ENCODE measurements around the gene PLCG2. TPM values are rescaled to one million over a fixed set of nuclear protein-coding genes. Genes with fewer than 3 reads are reported as not detected.
"Not testable (repeated sequence)": the region's sequence is repeated elsewhere in the genome, so short reads cannot be mapped to it uniquely, and the experiment has no call there.

Gene PLCG2
- total RNA-seq, 2 donors from 2014 or later, result 6.6 to 11.0 TPM

DNA sequence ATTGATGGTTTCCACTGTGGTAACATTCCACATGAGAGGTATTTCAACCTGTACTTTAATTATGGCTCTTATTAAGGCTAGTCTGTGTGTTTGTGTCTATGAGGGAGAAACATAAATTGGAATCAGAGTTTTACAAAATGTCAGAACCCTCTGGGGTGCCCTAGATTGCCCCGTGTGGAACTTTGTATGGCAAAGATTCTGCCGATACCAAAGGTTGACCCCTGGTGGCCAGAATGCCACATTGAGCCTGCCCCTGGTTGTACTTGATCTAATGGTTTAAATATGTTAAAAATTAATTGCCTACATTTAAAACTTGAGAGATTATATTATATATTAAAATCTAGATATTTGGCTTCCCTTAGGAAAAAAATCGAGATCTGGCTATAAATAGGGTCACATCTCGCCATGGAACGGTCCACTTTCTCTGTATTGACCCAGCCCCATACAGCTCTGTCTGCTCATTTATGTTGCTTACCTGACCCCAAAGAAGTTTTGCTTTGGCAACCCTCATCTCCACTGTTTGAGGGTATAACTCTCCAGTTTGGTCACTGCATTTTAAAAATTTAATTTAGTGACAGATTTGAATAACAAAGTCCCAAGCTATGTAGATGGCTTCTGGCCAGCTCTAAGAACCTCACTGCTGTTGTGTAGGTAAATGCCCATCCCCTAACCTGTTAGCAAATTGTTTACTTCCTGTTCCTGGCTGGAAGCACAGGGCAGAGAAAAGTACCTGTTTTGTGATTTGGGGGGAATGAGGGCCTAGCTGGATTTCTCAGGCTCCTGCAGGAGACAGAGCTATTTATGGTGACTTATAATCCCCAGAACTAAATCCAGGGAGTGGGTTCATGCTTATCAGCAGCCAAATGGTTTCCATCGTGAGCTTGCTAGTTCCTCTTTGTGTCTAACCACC is 95.0 kb downstream of the PLCG2 start:
- Mint-ChIP-seq H3K36me3 (ENCODE audit: low read depth) (no peaks in the 10 kb centered on the region), H3K4me1 (no peaks in the 10 kb centered on the region), H3K27me3 (no peaks in the 10 kb centered on the region), H3K27ac (no peak overlapping the region), H3K4me3 (no peak overlapping the region), H3K9me3 (no peaks in the 10 kb centered on the region)
- peak; percentile 63 for ATAC-seq (replicated peaks)

DNA sequence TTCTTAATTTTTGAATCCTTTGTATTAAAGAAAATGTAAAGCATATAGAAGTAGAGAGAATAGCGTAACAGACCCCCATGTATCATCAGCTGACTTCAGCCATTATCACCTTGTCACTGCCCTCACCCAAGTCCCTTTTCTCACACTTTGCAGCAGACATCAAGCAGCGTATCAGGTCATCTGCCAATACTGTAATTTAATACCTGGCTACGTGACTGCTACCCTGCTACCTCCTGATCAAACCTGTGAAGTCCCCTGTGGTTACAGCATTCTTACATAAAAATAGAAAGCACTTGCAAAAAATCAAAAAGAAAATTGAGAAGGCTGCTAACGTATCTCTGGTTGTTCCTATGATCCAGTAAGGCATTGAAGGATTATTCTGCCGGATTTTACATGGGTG is 96.4 kb downstream of the PLCG2 start:
- no peak overlapping the region for H3K27ac Mint-ChIP-seq
- H3K27me3 Mint-ChIP-seq, result no peaks in the 10 kb centered on the region
- no peaks in the 10 kb centered on the region for H3K36me3 Mint-ChIP-seq (ENCODE audit: low read depth)
- H3K4me3 Mint-ChIP-seq, result no peak overlapping the region
- ATAC-seq (replicated peaks), result no peak
- H3K4me1 Mint-ChIP-seq, result no peaks in the 10 kb centered on the region
- no peaks in the 10 kb centered on the region for H3K9me3 Mint-ChIP-seq

DNA sequence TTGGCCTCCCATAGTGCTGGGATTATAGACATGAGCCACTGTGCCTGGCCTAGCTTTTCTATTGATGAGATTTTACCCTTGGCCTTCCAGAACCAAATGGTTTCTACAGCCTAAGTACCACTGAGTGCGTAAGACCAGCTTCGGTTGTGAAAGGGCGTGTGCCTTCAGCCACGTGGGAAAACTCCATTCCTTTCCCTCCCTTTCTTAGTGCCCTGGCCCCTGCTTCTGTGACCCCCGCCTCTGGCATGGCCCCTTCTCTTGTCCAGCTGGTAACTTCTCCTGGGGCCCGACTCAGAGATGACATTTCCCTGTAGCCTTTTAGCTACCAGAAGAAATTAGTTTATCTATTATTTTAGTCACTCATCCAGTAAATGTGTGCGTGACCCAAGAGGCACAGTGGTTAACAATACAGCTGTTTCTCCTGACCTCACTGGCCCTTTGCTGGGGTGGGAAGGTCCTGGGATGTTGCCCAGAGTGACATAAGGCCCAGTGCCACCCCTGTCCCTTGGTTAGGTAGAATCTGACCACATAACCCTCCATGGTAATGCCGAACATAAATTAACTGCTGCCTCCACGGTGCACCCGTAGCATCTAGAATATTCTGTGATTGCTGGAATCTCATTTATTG is 97.3 kb downstream of the PLCG2 start:
- Mint-ChIP-seq H3K4me3 (no peak overlapping the region), H3K4me1 (no peaks in the 10 kb centered on the region), H3K27me3 (no peaks in the 10 kb centered on the region), H3K27ac (no peak overlapping the region), H3K9me3 (no peaks in the 10 kb centered on the region), H3K36me3 (ENCODE audit: low read depth) (no peaks in the 10 kb centered on the region)
- ATAC-seq (replicated peaks), result no peak

DNA sequence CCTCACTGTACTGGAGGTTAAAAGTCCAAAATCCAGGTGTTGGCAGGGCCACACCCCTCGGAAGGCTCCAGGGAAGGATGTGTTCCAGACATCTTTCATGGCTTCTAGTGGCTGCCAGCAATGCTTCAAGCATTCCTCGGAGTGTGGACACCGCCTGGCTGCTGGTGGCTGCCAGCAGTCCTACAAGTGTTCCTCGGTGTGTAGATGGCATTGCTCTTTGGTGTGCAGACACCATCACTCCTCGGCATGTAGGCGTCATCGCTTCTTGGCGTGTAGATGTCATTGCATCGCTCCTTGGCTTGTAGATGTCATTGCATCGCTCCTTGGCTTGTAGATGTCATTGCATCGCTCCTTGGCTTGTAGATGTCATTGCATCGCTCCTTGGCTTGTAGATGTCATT is 98.4 kb downstream of the PLCG2 start:
- H3K4me3 Mint-ChIP-seq; H3K36me3 Mint-ChIP-seq (ENCODE audit: low read depth); H3K27ac Mint-ChIP-seq; H3K27me3 Mint-ChIP-seq; H3K4me1 Mint-ChIP-seq; H3K9me3 Mint-ChIP-seq; ATAC-seq (replicated peaks): not testable (repeated sequence)

DNA sequence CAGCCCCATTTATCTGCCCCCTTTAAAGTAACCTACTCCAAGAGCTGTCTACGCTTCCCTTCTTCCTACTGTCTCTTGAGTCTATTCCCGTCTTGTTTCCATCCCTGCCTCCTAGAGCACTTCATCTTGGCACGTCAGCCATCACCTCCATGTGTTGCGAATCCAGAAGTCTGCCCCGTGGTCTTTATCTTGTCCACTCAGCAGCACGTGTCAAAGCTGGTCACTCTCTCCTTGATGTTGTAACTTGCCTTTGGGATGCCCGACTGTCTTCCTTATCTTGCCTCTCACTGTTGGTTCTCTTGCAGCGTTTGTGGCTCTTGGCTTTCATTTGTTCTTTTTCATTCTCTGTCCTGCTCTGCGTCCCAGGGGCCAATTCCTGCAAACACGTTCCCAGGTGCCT is 99.4 kb downstream of the PLCG2 start:
- no peak for ATAC-seq (replicated peaks)
- H3K4me1 Mint-ChIP-seq, result no peaks in the 10 kb centered on the region
- H3K36me3 Mint-ChIP-seq (ENCODE audit: low read depth), result no peaks in the 10 kb centered on the region
- H3K27ac Mint-ChIP-seq, result no peak overlapping the region
- no peak overlapping the region for H3K4me3 Mint-ChIP-seq
- no peaks in the 10 kb centered on the region for H3K27me3 Mint-ChIP-seq
- no peaks in the 10 kb centered on the region for H3K9me3 Mint-ChIP-seq

DNA sequence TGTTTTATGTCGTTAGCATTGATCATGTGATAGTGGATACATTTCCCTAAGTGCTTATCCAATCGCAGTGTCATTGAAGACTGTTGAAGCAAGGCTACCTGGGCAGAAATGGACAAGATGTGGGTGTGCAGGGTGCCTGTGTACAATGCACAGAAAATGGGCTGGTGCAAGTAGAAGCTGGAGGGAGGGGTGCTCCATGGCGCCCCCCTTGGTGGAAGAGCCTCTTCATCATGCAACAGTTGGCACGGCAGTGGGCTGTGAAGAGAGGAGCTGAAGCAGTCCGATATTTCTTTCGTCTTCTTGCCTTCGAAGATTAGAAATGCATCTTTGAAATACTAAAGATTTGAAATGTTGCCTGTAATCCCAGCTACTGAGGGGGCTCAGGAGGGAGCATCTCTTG is 100.5 kb downstream of the PLCG2 start:
- H3K36me3 Mint-ChIP-seq (ENCODE audit: low read depth), result no peaks in the 10 kb centered on the region
- H3K9me3 Mint-ChIP-seq, result no peaks in the 10 kb centered on the region
- no peak overlapping the region for H3K27ac Mint-ChIP-seq
- H3K4me3 Mint-ChIP-seq, result no peak overlapping the region
- ATAC-seq (replicated peaks), result no peak
- no peaks in the 10 kb centered on the region for H3K4me1 Mint-ChIP-seq
- H3K27me3 Mint-ChIP-seq, result no peaks in the 10 kb centered on the region

DNA sequence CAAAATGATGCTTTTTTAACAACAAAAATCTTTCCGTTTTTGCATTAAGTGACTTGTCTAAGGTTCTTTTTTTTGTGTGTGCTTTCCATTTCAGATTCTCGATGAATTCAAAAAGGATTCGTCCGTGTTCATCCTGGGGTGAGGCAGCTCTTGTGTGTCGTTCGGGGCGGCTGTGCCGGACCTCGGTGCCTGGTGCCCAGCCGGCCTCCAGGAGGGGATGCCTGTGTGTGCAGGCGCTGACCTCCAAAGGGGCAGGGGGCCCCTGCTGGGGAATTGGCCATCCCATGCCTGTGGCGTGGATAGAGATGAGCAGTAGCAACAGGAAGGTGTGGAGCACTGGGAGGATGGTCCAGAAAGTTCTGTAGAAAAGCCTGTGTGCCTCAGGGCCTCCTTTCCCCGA is 101.7 kb downstream of the PLCG2 start:
- no peak overlapping the region for H3K27ac Mint-ChIP-seq
- H3K27me3 Mint-ChIP-seq, result no peaks in the 10 kb centered on the region
- H3K36me3 Mint-ChIP-seq (ENCODE audit: low read depth), result no peaks in the 10 kb centered on the region
- H3K9me3 Mint-ChIP-seq, result no peaks in the 10 kb centered on the region
- H3K4me3 Mint-ChIP-seq, result no peak overlapping the region
- no peak for ATAC-seq (replicated peaks)
- no peaks in the 10 kb centered on the region for H3K4me1 Mint-ChIP-seq

DNA sequence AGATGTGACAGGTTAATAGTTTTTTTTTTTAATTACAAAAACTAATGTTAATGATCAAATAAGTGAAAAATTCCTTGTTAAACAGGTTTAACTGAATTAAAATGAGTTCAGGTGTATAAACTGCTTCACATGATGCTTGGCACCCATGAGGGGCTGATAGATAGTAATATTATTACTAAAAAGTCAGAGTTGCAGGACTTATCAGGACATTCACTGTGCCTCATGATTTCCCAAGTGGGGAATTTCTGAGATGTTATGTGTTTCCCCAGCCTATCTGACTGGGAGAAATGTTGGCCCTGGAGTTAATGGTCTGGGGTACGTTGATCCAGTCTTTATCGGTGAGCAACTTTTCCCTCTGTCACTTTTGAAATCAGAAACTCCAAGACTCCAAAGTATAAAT is 102.1 kb downstream of the PLCG2 start:
- Mint-ChIP-seq H3K9me3 (no peaks in the 10 kb centered on the region), H3K4me1 (no peaks in the 10 kb centered on the region), H3K27ac (no peak overlapping the region), H3K27me3 (no peaks in the 10 kb centered on the region), H3K36me3 (ENCODE audit: low read depth) (no peaks in the 10 kb centered on the region), H3K4me3 (no peak overlapping the region)
- no peak for ATAC-seq (replicated peaks)

DNA sequence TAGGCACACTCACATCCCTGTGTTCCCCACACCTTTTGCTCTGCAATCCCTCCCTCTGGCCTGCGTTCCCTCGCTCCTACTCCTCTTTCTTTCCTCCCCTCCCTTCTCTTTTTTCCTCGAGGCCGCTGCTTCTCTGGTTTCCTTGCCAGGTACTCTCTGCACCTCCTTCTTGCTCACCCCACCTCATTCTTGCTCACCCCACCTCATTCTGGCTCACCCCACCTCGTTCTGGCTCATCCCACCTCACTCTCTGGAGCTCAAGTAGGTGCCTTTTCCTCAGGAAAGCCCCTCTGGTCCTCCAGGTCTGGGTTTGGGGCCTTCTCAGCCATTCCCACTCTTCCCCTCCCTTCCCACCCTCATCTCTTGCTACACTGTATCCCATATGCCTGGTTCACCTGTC is 103.5 kb downstream of the PLCG2 start:
- Mint-ChIP-seq H3K9me3 (no peaks in the 10 kb centered on the region), H3K27ac (no peak overlapping the region), H3K27me3 (no peaks in the 10 kb centered on the region), H3K36me3 (ENCODE audit: low read depth) (no peaks in the 10 kb centered on the region), H3K4me3 (no peak overlapping the region), H3K4me1 (no peaks in the 10 kb centered on the region)
- ATAC-seq (replicated peaks), result no peak

DNA sequence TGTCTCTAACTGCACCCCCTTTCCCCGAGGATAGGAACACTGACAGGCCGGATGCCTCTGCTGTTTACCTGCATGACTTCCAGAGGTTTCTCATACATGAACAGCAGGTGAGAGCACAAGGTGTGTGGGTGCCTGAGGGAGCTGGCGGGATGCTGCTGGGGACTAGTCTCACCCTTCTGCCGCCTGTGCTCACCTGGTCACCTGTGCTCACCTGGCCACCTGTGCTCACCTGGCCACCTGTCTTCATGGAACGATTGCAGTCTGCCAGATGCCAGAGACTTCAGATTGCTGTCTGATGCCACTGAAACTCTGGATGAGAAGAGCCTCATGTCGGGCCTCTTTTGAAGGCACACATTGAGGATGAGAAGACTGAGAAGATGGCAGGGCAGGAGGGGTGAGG is 104.1 kb downstream of the PLCG2 start:
- no peaks in the 10 kb centered on the region for H3K4me1 Mint-ChIP-seq
- H3K27me3 Mint-ChIP-seq, result no peaks in the 10 kb centered on the region
- no peak for ATAC-seq (replicated peaks)
- H3K36me3 Mint-ChIP-seq (ENCODE audit: low read depth), result no peaks in the 10 kb centered on the region
- no peak overlapping the region for H3K27ac Mint-ChIP-seq
- no peaks in the 10 kb centered on the region for H3K9me3 Mint-ChIP-seq
- no peak overlapping the region for H3K4me3 Mint-ChIP-seq

DNA sequence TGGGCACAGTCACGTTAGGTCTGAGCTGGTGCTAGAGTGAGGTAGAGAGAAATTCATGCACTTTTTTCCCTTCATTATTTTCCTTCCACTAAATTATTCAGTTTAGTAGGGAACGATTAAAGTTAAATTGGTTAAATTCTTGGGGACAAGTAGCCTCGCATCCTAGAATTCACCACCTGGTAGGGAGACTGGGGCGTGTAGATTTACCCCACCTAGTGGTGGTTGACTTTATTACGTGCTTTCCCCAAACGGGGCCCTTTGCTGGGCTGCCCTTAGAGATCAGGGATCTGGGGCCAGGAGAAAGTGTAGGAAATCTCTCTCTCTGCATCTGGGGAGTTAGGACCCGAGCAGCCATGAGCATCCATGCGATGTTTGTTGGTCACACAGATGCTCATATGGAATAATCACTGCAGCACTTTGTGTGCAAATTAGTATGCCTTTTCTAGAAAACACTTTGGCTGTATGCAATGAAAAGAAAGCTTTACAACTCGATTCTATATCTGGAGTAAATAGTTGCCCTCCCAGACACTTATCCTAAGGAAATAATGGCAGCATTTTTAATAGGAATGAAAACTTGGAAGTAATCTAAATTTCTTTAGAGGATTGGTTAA is 107.0 kb downstream of the PLCG2 start:
- no peaks in the 10 kb centered on the region for H3K36me3 Mint-ChIP-seq (ENCODE audit: low read depth)
- no peaks in the 10 kb centered on the region for H3K4me1 Mint-ChIP-seq
- no peak overlapping the region for H3K4me3 Mint-ChIP-seq
- peaks cover 3% of the 10 kb centered on the region for H3K27me3 Mint-ChIP-seq
- no peak overlapping the region for H3K27ac Mint-ChIP-seq
- no peaks in the 10 kb centered on the region for H3K9me3 Mint-ChIP-seq
- ATAC-seq (replicated peaks), result peak; percentile 69

DNA sequence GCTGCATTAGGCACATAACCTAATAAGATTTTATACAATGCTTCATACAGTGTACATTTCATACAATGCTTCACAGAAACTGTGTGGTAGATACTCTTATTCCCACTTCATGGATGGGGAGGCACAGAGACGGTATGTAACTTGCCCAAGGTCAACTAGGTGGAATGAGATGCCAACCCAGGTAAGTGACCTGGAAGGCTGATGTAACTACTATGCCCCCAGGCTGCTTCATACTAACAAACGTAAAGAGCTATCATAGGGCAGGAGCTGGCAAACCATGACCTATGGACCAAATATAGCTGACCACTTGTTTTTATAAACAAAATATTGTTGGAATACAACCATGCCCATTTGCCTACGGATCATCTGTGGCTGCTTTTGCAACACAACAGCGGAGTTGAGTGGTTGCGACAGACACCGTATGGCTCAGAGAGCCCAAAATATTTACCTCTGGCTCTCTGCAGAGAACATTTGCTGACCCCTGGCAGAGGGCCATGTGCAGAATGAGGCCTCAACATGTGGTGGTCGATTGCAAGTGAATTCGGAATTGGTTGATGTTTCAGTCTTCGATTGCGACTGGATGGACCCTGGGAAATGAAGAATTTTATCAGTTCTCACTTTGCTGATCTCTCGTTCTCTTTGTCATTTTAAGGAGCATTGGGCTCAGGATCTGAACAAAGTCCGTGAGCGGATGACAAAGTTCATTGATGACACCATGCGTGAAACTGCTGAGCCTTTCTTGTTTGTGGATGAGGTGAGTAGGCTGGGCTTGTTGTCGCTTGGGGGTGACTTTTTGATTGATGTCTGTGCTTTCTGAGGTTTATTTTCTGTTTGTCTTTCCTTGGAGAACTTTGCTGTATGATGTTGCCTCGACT is 109.7 kb downstream of the PLCG2 start:
- Mint-ChIP-seq H3K27ac (no peak overlapping the region), H3K4me1 (no peaks in the 10 kb centered on the region), H3K9me3 (no peaks in the 10 kb centered on the region), H3K36me3 (ENCODE audit: low read depth) (no peaks in the 10 kb centered on the region), H3K27me3 (peaks cover 3% of the 10 kb centered on the region), H3K4me3 (no peak overlapping the region)
- no peak for ATAC-seq (replicated peaks)

DNA sequence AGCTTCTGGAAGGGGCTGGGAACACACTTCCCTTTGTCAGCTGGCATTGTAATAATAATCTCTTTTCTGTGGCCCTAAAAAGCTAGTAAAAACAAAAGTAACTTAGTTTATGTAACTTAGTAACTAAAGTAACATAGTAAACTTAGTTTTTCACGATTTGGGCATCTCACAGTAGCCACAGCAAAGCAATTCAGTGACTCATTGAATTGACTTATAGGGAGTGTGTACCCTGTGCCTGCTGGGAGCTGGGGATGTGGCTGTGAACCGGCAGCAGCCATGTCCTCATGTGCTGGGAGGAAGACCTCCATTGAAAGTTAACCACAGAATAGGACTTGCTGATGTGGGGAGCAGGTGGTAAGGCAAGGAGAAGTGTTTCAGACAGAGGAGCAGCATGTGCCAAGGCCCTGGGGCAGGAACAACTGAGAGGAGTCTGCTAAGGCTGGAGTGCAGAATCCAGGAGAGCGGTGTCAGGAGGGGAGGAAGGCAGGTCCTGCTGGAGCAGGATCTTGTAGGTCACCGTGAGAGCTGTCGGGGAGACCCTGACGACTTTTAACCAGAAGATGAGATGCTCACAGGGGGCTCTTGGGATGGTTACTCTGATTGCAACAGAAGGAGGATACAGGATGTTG is 112.8 kb downstream of the PLCG2 start:
- no peak overlapping the region for H3K4me3 Mint-ChIP-seq
- H3K27me3 Mint-ChIP-seq, result peaks cover 3% of the 10 kb centered on the region
- H3K36me3 Mint-ChIP-seq (ENCODE audit: low read depth), result no peaks in the 10 kb centered on the region
- H3K4me1 Mint-ChIP-seq, result no peaks in the 10 kb centered on the region
- no peaks in the 10 kb centered on the region for H3K9me3 Mint-ChIP-seq
- no peak overlapping the region for H3K27ac Mint-ChIP-seq
- no peak for ATAC-seq (replicated peaks)

DNA sequence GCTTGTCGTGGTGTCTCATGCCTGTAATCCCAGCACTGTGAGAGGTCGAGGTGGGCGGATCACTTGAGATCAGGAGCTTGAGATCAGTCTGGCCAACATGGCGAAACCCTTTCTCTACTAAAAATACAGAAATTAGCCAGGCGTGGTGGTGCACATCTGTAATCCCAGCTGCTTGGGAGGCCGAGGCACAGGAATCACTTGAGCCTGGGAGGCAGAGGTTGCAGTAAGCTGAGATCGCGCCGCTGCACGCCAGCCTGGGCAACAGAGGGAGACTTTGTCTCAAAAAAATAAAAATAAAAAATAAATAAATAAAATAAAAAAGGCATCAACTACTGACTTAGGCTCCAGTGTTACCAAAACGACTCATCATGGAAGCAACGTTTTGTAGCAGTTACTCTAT is 115.5 kb downstream of the PLCG2 start:
- H3K27me3 Mint-ChIP-seq, result no peaks in the 10 kb centered on the region
- H3K9me3 Mint-ChIP-seq, result no peaks in the 10 kb centered on the region
- no peaks in the 10 kb centered on the region for H3K36me3 Mint-ChIP-seq (ENCODE audit: low read depth)
- H3K27ac Mint-ChIP-seq, result no peak overlapping the region
- no peak overlapping the region for H3K4me3 Mint-ChIP-seq
- H3K4me1 Mint-ChIP-seq, result no peaks in the 10 kb centered on the region
- ATAC-seq (replicated peaks), result no peak

Measured in activated T-helper 17 cell treated with anti-CD3 and anti-CD28 coated beads, Interleukin-2, amount 50 U/mL, for 72 hours (primary cell).